Femur (tissue), 1 donor: ENCODE data around the gene APBB2.
"Not testable (repeated sequence)": the region's sequence is repeated elsewhere in the genome, so short reads cannot be mapped to it uniquely, and the experiment has no call there.

Experiments used
- DNase-seq: peaks from one replicate; pipeline ENCODE4 v3.0.0-alpha.2; 2017

Gene APBB2

DNA sequence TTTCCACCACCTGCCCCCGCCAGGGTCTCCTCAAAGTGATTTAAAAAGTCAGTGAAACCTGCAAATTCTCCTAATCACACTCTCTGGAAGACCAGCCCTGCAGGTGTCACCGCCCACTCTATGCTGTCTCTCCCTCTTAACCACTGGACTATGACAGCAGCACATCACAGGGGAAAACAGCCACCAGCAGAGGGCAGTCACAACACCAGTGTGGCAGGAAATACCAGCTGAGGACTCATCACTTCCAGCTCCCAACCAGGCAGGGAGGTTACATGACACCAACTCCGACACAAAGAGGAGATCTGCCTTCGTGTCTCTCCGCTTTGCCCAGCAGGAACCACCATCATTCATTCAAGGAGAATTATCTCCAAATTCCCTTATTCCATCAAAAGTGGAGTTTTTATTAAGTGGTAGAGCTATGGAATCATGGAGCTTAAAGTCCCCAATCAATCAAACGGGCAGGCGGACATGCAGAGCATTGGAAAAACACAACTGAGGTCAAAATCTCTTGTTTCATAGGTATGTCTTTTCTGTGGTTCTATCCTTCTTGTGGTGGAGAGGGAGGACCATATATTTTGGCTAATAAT is 373.3 kb downstream of the APBB2 start:
- peak; percentile 68 for DNase-seq

DNA sequence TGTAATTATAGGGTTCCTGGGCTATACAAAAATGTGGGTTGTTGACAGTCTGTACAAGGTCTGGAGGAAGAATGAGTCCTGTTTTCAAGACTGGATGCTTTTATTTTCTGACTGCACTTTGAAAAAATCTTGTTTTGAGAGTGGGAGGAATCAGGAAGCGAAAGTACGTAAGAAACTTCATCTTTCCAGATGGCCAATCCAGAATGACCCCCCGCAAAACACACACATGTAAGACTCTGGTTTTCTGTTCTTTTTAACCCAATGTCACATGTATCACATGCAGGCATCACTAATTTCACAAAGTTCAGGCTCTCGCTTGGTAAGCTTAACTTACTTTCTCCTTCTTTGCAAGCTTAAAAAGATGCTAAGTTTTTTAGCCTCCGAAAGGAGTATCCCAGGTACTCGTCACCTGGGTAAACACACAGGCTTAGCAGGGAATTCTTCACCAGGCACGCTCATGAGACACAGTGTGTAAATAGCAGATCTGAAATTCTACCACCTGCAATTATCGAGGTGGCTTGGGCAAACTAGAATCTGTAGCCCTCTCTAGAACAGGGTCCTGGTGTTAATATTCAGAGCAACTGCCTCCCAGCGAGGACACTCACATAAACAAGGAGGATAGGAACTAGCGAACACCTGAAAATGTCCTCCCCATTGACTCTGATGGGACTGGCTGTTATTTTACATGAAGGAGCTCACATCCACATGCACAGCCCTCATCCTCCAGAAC is 373.9 kb downstream of the APBB2 start:
- DNase-seq: no peak

DNA sequence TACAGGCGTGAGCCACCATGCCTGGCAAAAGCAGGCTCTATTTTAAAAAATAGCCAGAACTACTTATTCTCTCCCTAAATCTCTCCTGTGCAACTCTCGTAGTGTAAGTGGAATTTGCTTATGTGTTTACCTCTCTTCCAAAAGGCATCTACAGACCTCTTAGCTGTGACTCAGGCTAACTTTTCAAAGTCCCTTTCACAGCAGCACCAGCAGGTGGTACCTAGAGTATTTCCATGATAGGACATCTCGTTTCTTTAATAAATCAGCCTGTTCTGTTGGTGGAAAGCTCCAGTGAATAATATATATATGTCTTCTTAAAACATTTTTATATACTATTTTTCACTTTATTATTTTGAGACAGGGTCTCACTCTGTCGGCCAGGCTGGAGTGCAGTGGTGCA is 375.6 kb downstream of the APBB2 start:
- no peak for DNase-seq

DNA sequence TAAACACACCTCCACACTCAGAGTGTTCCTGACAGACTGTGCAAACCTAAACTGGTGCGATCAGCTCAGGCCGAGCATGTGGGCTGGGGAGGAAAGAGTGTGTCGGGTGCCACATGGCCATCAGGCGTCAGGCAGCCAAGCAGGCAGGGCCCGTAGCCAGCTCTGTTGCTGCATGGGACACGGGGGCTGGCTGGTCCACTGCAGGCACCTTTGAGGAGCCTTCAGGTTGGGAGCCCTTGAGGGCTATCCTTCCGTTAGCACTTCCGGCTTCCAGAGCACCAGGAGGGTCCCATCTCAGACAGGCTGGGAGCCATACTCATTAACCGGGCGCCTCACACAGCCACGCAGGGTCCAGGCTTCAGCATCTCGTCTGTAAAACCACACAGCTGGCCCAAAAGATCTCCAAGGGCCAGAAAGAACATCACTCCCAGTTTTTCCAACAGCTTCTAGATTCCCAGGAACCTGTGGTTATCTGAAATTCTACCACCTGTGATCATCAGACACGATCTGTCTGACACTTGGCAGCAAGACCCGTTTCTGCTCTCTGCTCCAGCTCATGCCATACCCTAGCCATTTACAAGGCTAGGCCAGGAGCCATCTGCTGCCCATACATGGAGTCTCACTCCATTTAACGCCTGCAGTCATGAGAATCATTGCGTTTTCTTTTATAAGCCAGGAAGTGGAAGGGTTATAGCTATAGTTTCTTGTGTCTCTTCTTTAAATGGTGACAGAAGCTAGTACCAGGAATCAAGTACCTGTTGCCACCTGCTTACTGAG is 377.1 kb downstream of the APBB2 start:
- DNase-seq: no peak

DNA sequence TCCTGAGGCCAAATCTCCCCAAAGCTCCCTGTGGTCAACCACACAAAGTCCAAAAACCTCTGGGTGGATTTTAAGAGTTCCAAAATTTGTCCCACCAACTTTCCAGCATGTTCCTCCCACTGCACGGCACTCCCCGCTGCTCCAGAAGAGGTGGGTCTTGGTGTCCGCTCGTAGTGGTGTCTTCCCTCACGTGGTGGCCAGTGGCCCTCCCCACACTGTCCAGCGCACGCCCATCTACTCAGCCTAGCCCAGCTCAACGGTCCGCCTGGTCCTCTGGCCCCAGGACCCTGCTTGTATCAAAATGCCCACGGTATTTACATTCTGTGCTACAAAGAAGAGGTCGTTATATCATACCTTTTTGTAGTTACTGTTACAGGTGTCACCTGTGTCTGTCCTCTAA is 381.1 kb downstream of the APBB2 start:
- DNase-seq: no peak

DNA sequence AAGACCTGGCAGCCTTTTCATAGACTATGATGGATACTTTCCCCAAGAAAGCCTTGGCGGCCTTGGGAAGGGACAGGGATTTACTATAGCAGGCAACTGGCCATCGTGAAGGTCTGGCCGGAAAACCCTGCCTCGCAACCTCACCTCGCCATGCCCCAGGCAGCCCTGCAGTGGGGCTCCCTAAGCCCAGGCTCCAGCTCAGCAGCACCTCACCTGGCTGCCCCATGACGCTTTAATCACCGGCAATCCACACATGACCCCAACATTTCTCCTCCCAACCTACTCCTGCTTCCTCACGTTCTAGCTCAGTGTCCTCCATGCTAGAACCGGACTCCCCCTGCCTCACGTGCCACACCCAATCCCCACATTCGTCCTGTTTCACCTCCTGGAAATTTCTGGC is 382.2 kb downstream of the APBB2 start:
- no peak for DNase-seq

DNA sequence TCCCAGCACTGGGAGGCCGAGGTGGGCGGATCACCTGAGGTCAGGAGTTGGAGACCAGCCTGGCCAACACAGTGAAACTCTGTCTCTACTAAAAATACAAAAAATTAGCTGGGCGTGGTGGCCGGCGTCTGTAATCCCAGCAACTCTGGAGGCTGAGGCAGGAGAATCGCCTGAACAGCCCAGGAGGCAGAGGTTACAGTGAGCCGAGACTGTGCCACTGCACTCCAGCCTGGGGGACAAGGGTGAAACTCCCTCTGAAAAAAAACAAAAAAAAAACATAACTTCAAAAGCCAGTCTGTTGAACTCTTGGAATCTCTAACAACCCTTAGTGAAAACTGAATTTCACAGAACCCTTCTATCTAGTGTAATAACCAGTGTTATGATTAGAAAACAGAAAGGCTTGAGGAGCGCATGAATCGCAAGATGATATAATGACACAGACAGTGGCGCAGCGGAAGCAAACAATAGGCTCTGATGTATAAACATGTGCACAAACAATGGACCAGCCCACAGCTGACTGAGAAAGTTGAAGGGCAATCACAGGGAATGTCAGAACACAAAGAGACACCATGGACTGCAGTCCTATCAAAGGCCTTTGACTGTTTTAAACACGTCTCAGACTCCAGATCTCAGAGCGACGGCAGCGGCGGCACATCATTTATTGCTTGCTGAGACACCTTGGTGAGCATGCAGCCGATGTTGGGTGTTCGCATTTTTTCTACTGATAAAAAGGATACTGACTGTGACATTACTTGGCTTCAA is 383.0 kb downstream of the APBB2 start:
- DNase-seq: no peak

DNA sequence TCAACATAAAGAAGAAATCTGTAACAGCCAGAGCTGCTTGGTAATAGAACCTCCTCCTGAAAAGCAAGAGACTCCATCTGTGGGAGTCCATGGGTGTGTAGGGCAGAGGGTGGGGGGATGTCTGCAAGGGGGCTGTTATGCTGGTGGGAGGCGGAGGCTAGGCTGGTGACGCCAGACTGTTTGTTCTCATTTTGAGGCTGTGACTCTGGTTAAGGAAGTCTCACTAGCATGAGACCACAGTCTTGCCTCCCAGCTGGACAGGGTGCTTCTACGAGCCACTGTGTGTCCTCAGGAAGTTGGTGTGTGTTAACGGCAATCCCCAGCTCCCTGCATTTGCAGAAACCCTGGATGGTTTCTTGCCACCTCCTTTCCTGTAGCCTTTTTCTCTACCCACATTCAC is 384.8 kb downstream of the APBB2 start:
- DNase-seq: no peak

DNA sequence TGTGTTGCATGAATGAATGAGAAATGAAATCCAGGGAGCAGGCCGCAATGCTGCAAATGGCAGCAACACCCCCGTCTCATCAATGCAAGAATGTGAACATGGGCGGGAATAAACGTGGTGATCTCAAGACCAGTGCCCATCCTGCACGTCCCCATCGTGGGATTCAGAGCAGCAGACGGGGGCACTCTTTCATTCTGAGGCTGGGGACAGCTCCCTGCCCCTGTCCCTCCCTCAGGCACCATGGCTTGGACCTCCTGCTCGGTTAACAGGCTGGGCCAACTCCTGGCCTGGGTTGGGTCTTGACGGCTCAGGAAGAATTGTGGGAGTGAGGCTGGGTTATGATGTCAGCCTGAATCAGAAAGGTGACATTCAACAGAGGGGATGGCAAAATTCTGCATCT is 385.7 kb downstream of the APBB2 start:
- DNase-seq: no peak

DNA sequence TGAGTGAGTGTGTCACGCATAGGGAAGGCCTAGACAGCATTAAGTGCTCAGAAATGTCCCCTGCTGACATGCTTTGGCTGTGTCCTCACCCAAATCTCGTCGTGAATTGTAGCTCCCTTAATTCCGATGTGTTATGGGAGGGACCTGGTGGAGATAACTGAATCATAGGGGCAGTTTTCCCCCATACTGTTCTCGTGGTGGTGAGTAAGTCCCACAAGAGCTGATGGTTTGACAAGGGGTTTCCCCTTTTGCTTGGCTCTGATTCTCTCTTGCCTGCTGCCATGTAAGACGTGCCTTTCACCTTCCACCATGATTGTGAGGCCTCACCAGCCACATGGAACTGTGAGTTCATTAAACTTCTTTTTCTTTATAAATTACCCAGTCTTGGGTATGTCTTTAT is 386.6 kb downstream of the APBB2 start:
- DNase-seq: no peak

DNA sequence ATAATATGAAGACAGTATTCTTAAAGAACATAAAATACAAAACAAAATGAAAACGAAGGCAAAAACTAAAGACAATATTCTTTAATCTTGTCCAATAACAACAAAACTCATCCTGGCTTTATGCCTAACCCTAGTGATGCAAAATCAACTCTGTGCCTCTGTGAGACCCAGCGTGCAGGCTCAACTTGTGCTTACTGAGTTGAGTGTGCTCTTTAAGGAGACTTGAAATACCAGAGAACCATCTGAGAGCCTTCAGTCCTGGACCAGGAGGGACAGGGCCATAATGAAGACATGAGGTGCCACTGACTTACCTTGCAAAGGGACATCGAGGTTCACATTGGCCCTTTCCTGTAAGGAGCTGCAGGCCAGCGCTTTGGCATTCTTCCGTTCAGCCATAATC is 387.5 kb downstream of the APBB2 start:
- DNase-seq: no peak

DNA sequence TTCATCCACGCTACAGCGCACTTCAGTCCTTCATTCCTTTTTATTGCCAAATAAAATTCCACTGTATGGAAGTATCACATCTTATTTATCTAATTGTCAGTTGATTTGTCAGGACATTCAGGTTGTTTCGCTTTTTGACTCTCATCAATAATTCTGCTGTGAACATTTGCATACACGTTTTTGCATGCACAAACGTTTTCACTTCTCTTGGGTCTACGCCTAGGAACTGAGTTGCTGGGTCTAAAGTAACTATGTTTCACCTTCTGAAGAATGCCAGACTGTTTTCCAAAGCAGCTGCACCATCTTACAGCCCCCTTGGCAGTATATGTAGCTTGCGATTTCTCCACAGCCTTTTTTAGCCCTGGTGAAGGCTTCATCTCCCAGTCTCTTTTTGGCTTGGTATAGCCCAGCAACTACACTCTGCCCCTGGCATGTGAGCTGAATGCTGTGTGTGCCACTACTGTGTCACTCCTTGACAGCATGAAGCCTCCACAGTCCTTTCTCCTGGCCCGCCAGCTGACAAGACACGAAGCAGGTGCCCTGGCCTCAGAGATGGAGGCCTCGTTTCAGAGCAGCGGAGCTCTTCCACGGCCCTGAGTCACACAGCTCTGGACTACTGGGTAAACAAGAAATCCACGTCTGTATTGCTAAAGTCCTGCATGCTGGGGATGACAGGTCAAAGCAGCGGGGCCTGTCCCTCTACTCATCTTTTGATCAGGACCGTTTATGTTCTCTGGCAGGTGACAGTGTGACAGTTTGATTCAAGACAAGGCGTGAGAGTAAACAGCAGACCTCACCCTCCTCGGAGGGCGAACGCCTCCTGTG is 389.1 kb downstream of the APBB2 start:
- no peak for DNase-seq

DNA sequence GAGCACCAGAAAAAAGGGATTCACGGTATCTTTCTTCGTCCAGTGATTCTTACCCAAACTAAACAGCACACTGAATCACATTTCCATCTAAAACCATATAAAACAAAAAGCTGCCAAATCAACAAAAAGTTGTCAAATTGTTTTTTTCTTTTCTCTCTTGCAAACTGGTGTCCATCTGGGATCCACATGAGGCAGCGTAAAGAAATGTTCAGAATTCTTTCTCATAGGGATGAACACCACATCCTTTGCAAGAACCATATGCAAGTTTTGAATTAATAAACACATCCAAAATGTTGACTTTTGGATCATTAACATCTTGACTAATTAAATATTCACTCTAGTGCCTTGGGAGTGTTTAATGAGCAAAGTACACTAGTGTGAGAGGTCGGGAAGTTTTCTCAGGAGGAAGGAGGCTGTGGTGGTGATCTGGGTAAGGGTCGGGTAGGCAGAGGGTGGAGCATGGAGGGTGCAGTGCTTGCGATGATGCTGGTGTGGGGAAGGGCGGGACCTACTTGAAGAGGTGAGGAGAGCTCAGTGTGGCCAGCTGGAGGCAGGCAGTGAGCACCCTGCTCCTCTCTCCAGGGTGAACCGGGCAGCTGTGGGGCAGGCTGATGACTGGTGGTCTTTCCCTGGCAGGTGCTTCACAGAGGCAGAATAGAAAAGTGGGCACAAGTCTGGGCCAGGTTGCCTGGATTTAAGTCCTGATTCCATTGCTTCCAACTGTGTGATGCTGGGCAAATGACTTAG is 391.7 kb downstream of the APBB2 start:
- no peak for DNase-seq

DNA sequence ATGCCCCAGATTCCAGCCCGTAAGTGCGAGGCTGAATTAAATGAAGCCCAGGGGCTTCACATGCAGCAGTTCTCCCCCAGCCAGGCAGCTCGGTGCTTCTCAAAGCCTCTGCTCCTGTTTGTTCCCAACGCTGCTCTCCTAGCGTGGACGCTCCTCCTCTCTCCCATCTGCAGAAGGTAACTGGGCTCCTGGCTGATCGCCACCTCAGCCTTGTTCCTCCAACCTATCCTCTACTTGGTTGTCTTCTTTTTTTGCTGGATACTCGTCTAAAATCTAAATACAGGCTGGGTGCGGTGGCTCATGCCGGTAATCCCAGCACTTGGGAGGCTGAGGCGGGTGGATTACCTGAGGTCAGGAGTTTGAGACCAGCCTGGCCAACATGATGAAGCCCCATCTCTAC is 394.2 kb downstream of the APBB2 start:
- DNase-seq: no peak

DNA sequence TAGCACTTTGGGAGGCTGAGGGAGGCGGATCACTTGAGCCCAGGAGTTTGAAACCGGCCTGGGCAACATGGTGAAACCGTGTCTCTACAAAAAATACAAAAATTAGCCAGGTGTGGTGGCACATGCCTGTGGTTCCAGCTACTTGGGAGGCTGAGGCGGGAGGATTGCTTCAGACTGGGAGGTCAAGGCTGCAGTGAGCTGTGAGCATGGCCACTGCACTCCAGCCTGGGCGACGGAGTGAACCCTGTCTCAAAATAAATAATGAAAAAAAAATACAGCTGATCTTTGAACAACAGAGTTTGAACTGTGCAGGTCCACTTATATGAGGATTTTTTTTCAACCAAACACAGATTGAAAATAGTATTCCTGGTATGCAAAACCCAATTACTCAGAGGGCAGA is 397.2 kb downstream of the APBB2 start:
- DNase-seq: not testable (repeated sequence)

DNA sequence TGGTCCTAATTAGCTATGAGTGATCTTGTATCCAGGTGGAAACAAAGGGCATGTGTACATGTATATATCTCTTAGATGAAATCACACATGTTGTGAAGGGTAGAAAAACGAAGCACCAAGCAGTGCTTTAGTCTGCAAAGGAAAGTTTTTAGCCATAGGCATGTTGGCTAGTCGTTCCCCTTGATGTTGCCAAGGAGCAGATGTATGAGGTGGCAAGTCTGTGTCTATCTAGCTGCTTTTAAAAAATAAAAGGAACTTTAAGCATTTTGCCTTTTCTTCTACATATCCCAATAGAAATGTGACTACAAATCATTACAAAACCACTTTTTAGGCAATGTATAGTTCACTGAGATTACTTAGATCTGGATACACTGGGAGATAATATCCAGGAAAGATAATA is 401.5 kb downstream of the APBB2 start:
- DNase-seq: no peak

DNA sequence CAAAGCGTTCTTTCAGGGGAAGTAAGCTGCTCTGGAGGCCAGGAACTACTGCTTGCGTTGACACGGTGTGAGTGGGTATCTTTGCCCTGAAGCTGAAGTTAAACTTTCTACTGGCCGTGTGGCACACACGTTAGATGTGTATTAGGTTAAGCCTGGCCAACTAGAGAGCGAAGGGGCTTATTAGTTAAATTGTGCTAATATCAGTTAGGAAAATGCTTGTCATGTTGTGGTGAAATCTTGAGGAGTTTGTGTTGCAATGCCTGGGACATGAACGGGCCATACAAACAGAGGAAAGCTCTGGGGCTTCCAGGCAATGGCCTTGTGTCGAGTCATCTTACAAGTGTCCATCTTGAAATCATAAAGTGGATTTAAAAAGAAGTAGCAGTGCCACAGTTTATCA is 402.0 kb downstream of the APBB2 start:
- DNase-seq: no peak

DNA sequence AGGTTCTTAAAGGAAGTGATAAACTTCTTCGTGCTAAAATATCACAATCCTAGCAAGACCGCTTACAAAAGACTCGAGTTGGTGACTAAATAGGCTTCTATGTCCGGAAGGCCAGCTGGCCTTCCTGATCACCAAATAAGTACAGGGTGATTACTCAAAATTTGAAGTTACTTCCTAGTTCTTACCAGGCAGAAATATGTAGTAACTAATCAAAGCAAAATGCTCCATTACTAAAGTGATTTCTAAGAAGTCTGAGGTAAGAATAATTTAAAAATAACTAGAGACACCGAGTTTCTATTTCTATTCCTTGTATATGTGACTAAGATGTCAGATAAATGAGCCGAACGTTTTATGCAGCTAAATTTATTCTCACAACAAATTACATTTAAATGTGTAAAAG is 402.4 kb downstream of the APBB2 start:
- DNase-seq: no peak

DNA sequence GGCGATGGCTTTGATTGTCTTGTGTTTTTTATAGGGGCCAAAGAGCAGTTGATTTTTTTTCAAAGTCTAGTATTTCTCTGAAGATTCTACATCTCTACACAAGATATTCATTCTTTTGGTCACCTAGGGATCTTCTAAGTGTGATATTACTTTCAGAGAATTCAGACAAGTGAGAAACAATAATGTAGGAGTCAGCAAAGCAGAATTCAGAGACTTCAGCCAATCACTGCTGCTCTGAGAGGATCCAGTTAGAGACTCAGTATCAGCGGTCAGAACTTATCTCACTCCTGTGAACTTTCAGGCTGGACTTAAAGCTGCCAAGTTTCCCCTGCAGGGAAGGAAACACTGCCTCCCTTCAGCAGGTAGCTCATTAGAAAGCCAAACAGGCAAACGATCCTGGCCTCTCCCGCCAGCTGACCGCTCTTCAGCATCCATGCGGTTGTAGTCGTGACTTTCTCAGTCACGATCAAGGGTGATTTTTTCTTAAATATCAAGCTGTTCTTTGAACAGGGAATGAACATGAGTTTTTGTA is 405.4 kb downstream of the APBB2 start:
- no peak for DNase-seq

DNA sequence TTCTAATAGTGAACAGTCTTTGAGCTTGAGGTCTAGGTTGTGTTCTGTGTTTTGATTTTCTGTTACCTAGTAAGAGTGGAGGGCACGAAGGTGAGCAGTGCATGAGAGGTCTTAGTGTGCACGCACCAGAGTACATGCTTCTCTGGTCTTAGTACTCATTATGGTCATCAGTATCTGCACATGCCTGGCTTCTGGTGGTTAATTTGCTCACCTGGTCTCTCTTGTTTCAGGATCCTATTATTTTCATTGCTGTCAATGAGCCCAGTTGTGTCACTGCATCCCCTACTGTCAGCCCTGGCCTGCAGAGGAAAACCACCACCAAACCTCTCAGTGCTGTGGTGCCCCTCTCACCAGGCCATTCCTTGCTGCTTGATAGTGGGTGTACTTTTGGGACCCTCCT is 409.7 kb downstream of the APBB2 start:
- no peak for DNase-seq

DNA sequence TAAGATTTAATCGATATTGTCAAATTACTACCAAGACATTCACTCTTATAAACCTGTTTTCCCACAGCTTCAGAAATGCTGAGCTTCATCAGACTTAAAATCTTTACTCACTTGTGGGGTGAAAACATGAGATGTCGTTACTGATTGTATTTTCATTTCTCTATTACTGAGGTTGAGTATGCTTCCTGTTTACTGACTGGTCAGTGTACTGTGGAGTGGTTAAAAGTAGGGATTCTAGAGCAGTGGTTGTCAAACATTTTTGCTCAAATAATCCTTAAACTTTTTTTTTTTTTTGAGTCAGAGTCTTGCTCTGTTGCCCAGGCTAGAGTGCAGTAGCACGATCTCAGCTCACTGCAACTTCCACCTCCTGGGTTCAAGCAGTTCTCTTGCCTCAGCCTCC is 414.3 kb downstream of the APBB2 start:
- no peak for DNase-seq

DNA sequence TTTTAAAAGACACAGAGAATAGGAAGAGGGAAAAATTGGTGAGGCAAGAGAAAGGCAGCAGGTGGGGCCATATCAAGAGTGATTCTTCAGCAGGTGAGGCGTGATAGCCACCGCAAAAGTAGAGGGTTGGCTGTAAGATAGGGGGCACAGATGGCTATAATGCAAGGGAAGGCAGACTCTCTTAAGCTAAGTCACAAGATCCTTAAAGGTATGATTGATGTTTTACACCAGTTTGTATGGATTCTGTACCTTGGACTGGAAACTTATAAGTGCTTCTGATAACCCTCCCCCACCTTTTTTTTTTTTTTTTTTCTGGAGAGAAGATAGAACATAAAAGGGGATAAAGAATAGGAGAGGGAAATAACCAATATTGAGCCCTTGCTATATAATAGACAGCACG is 424.6 kb downstream of the APBB2 start:
- no peak for DNase-seq
